Thoracic aorta (tissue), 2 donors: Measurements from ENCODE around the gene GFI1B. TPM values are rescaled to one million over a fixed set of nuclear protein-coding genes. Genes with fewer than 3 reads are reported as not detected.

ENCODE experiments used
- ATAC-seq: fragments of 150-250 bp; one replicate; pipeline ENCODE4 v1.8.0; 2017; ENCODE audit warnings: low read depth; ENCODE audit not compliant: insufficient number of reproducible peaks, low FRiP score
- DNase-seq: peaks from one replicate; pipeline ENCODE4 v3.0.0-alpha.2; 2020; ENCODE audit warnings: low spot score
- H3K27ac ChIP-seq, 2 donors: fragments of 200-600 bp; sonication (generic); 1 replicate in 1 of 2; 2 replicates in 1 of 2; pipeline ENCODE4 v1.5.1; 2016; ENCODE audit warnings: mild to moderate bottlenecking in 2 of 2, moderate library complexity in 2 of 2
- H3K27me3 ChIP-seq: fragments of 200-600 bp; sonication (generic); replicated peaks from 2 replicates; pipeline ENCODE4 v1.6.0; 2016; ENCODE audit warnings: mild to moderate bottlenecking; ENCODE audit not compliant: insufficient read depth
- H3K36me3 ChIP-seq: fragments of 200-600 bp; sonication (generic); one replicate; pipeline ENCODE4 v1.5.1; 2016
- H3K4me1 ChIP-seq, 2 donors: fragments of 200-600 bp; sonication (generic); 1 replicate in 1 of 2; 2 replicates in 1 of 2; pipeline versions ENCODE4 v1.5.1 to v1.6.0; 2016; ENCODE audit warnings: low read depth in 2 of 2, mild to moderate bottlenecking in 1 of 2; ENCODE audit not compliant: control insufficient read depth in 1 of 2
- H3K4me3 ChIP-seq: fragments of 200-600 bp; sonication (generic); 2 replicates; pipeline ENCODE4 v1.5.1; 2016; ENCODE audit warnings: mild to moderate bottlenecking
- H3K9me3 ChIP-seq: fragments of 200-600 bp; sonication (generic); 2 replicates; pipeline ENCODE4 v1.5.1; 2016
- CTCF ChIP-seq: fragments of 200-600 bp; sonication (generic); IDR thresholded peaks from one replicate; pipeline ENCODE4 v1.5.1; 2019; ENCODE audit warnings: antibody characterized with exemption
- total RNA-seq, 2 donors: library from RNA; depleted of rRNA; stranded (reverse); fragments of >200 nt; gene quantifications; one replicate each; pipeline versions ENCODE4 v1.1.0 to v1.2.3, GENCODE V29; 2016

Gene GFI1B
- total RNA-seq, 2 donors from 2014 or later: not detected

- DNase-seq: no peak
- H3K36me3 ChIP-seq: no peaks in the 10 kb centered on the region
- H3K9me3 ChIP-seq: no peaks in the 10 kb centered on the region
- H3K27me3 ChIP-seq: no peaks in the 10 kb centered on the region
- no peak for TF ChIP-seq CTCF
- H3K27ac ChIP-seq: no peak overlapping the region
- no peak for ATAC-seq
- H3K4me3 ChIP-seq: no peak overlapping the region
- peaks cover 12 to 22% of the 10 kb centered on the region in 2 donors for H3K4me1 ChIP-seq
Measured at GRCh38 chr9:132946211-132946610, 32.3 kb upstream of the GFI1B start.

GRCh38 chr9:132946631-132947295 lies 31.7 kb upstream of the GFI1B start:
- no peak for TF ChIP-seq CTCF
- H3K27ac ChIP-seq: no peak overlapping the region
- H3K36me3 ChIP-seq: no peaks in the 10 kb centered on the region
- DNase-seq (no peak), ATAC-seq (no peak)
- H3K4me3 ChIP-seq: no peak overlapping the region
- H3K4me1 ChIP-seq: peaks cover 12 to 21% of the 10 kb centered on the region in 2 donors
- no peaks in the 10 kb centered on the region for H3K9me3 ChIP-seq
- H3K27me3 ChIP-seq: no peaks in the 10 kb centered on the region

DNA sequence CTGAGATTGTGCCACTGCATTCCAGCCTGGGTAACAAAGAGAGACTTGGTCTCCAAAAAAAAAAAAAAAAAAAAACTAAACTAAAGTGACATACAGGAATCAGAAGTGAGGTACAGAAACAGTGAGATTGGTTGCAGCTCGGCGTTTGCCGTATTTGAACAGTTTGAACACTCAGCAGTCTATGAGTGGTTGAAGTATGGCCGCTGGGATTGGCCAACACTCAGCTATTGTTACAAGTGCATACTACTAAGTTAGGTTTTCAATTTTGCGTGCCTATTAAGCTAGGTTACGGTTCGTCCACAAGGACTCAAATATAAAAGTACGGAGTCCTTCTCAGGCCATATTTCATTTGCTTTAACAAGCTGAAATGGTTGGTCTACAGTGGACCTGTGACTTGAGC lies 30.7 kb upstream of the GFI1B start:
- H3K4me3 ChIP-seq: no peak overlapping the region
- no peaks in the 10 kb centered on the region for H3K36me3 ChIP-seq
- peaks cover 8 to 11% of the 10 kb centered on the region in 2 donors for H3K4me1 ChIP-seq
- no peak for ATAC-seq
- DNase-seq: no peak
- no peak overlapping the region for H3K27ac ChIP-seq
- no peak for TF ChIP-seq CTCF
- H3K9me3 ChIP-seq: no peaks in the 10 kb centered on the region
- no peaks in the 10 kb centered on the region for H3K27me3 ChIP-seq

DNA sequence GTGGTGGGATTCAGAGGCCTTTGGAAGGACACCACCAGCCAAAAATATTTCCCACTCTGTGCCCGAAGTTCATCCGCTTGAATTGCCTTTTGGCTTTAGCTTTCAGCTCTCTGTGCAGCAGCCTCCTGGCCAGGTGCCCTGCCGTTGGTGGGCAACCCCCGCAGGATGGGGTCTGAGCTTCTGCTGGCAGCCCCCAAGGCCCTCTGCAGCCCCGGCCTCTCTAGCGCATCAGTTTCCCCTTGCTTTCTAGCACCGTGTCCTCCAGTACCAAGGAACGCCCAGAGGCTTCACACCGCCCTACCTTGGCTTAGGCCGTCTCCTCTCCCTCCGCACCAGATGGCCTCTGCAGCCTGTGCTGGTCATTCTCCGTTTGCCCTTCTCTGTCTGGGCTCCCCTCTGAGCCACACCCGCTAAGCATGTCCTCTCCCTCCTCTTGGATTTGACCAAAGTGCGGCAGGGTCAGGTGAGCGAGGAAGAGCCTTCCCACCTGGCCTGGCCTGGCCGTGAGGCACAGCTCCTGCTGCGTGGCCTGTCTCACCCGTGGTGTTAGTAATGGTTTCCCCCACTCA lies 29.9 kb upstream of the GFI1B start:
- H3K36me3 ChIP-seq: no peaks in the 10 kb centered on the region
- DNase-seq (no peak), ATAC-seq (no peak)
- H3K27ac ChIP-seq: no peak overlapping the region
- no peak overlapping the region for H3K4me3 ChIP-seq
- TF ChIP-seq CTCF: no peak
- H3K4me1 ChIP-seq: peaks cover 2 to 3% of the 10 kb centered on the region in 2 donors
- H3K27me3 ChIP-seq: no peaks in the 10 kb centered on the region
- H3K9me3 ChIP-seq: no peaks in the 10 kb centered on the region

DNA sequence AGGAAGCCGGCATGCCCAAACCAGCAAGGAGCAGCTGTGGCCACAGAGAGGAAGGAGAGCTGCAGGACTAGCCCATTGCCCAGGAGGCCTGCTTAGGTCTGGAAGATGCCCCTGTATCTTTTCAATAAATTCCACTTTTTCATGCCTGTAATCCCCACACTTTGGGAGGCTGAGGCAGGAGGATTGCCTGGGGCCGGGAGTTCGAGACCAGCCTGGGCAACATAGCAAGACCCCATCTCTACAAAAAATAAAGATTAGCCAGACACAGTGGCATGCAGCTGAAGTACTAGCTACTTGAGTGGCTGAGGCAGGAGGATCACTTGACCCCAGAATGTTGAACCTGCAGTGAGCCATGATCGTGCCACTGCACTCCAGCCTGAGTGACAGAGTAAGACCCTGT lies 28.8 kb upstream of the GFI1B start:
- Histone ChIP-seq H3K36me3 (no peaks in the 10 kb centered on the region), H3K4me3 (no peak overlapping the region), H3K9me3 (peaks cover 5% of the 10 kb centered on the region), H3K27me3 (no peaks in the 10 kb centered on the region), H3K27ac (no peak overlapping the region), H3K4me1 (no peaks in the 10 kb centered on the region)
- ATAC-seq (no peak), DNase-seq (no peak)
- no peak for TF ChIP-seq CTCF
